ENCODE measurements around the gene CNTN5. TPM values are rescaled to one million over a fixed set of nuclear protein-coding genes. Genes with fewer than 3 reads are reported as not detected.

CNTN5 gene
- total and polyA plus RNA-seq, 7 donors, result under 0.01 to 0.46 TPM; not detected in 5

- Histone ChIP-seq H3K27ac (no peak overlapping the region), H3K36me3 (ENCODE audit: insufficient read depth in 1 of 2, low read depth in 1 of 2) (no peaks in the 10 kb centered on the region), H3K27me3 (ENCODE audit: insufficient read depth in 3 of 3, low read length in 2 of 3) (no peaks in the 10 kb centered on the region), H3K9me3 (no peaks in the 10 kb centered on the region), H3K4me3 (no peak overlapping the region), H3K4me1 (no peaks in the 10 kb centered on the region)
- intact Hi-C loops (cut with DNase I), result no loop called here
- no peak for DNase-seq
- no peak for TF ChIP-seq CTCF (IDR thresholded peaks at IDR 0.05)
- ATAC-seq, result no peak
- 73 to 81% (median 77%) methylated on average over 4 of the region's 4 CpGs for WGBS, 3 donors
These were observed 1073.5 kb downstream of the CNTN5 start for GRCh38 chr11:100094121-100094865.

DNA sequence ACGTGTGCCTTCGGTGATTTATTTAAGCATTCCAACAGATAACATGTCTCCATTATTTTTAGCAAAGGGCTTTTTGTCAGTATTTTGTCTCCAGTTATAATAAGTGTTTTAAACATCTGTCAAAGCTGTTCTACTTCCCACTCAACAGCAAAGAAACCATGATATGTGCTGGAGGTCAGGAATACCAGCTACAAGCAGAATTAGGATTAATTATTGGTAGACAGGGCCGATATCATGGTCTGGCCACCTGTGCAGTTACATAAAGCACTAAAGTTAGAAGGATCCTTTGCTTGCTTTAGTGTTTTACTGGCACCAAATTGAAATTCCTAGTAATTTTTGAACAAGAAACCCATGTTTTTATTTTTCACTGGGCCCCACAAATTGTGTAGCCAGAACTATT lies 1075.1 kb downstream of the CNTN5 start:
- 59 to 70% (median 67%) methylated on average over 3 of the region's 3 CpGs for WGBS, 3 donors
- ATAC-seq (no peak), DNase-seq (no peak)
- no peak overlapping the region for H3K4me3 ChIP-seq
- no peak for TF ChIP-seq CTCF (IDR thresholded peaks at IDR 0.05)
- no peaks in the 10 kb centered on the region for H3K27me3 ChIP-seq (ENCODE audit: insufficient read depth in 3 of 3, low read length in 2 of 3)
- no peak overlapping the region for H3K27ac ChIP-seq
- no peaks in the 10 kb centered on the region for H3K4me1 ChIP-seq
- no peaks in the 10 kb centered on the region for H3K36me3 ChIP-seq (ENCODE audit: insufficient read depth in 1 of 2, low read depth in 1 of 2)
- H3K9me3 ChIP-seq, result no peaks in the 10 kb centered on the region
- intact Hi-C loops (cut with DNase I), result no loop called here

GRCh38 chr11:100098560-100098959 lies 1077.8 kb downstream of the CNTN5 start:
- H3K9me3 ChIP-seq, result no peaks in the 10 kb centered on the region
- DNase-seq, result no peak

GRCh38 chr11:100105255-100105981 lies 1084.7 kb downstream of the CNTN5 start:
- WGBS, 3 donors, result 70 to 76% (median 72%) methylated on average over 4 of the region's 4 CpGs
- Histone ChIP-seq H3K4me1 (no peaks in the 10 kb centered on the region), H3K9me3 (no peaks in the 10 kb centered on the region), H3K4me3 (no peak overlapping the region), H3K36me3 (ENCODE audit: insufficient read depth in 1 of 2, low read depth in 1 of 2) (no peaks in the 10 kb centered on the region), H3K27me3 (ENCODE audit: insufficient read depth in 3 of 3, low read length in 2 of 3) (no peaks in the 10 kb centered on the region), H3K27ac (no peak overlapping the region)
- intact Hi-C loops (cut with DNase I), result no loop called here
- DNase-seq (no peak), ATAC-seq (no peak)
- TF ChIP-seq CTCF (IDR thresholded peaks at IDR 0.05), result no peak

More at GRCh38 chr11:100098560-100098959, 1077.8 kb downstream of the CNTN5 start:
- H3K27me3 ChIP-seq (ENCODE audit: insufficient read depth in 3 of 3, low read length in 2 of 3), result no peaks in the 10 kb centered on the region
- no peak overlapping the region for H3K27ac ChIP-seq
- no peaks in the 10 kb centered on the region for H3K4me1 ChIP-seq
- H3K36me3 ChIP-seq (ENCODE audit: insufficient read depth in 1 of 2, low read depth in 1 of 2), result no peaks in the 10 kb centered on the region
- TF ChIP-seq CTCF (IDR thresholded peaks at IDR 0.05), result no peak
- intact Hi-C loops (cut with DNase I), result no loop called here
- H3K4me3 ChIP-seq, result no peak overlapping the region
- no peak for ATAC-seq
- WGBS, 3 donors, result 19 to 35% (median 31%) methylated on average over 3 of the region's 3 CpGs

Data from psoas muscle (tissue), 8 donors.